Tibial artery (tissue), 4 donors: ENCODE data around the gene CDH20.

Experiments
- DNase-seq, 2 donors: peaks; one replicate each; pipeline ENCODE4 v3.0.0-alpha.2; 2019
- H3K27ac ChIP-seq, 2 donors: fragments of 200-600 bp; sonication (generic) in 1 of 2; 1 replicate in 1 of 2; 2 replicates in 1 of 2; pipeline ENCODE4 v1.5.1; 2018 to 2019; ENCODE audit warnings: mild to moderate bottlenecking in 1 of 2
- H3K27me3 ChIP-seq, 2 donors: fragments of 200-600 bp; sonication (generic) in 1 of 2; one replicate each; pipeline versions ENCODE4 v1.5.1 to v1.6.0; 2016 to 2019
- H3K36me3 ChIP-seq, 3 donors: fragments of 200-600 bp; sonication (generic) in 2 of 3; one replicate each; pipeline ENCODE4 v1.5.1; 2016 to 2019; ENCODE audit warnings: mild to moderate bottlenecking in 2 of 3
- H3K4me1 ChIP-seq, 4 donors: fragments of 200-600 bp; sonication (generic) in 2 of 4; 1 replicate in 3 of 4; 2 replicates in 1 of 4; pipeline ENCODE4 v1.5.1; 2016 to 2019
- H3K4me3 ChIP-seq, 2 donors: fragments of 200-600 bp; sonication (generic) in 1 of 2; 1 replicate in 1 of 2; 2 replicates in 1 of 2; pipeline ENCODE4 v1.5.1; 2018 to 2019; ENCODE audit warnings: mild to moderate bottlenecking in 2 of 2
- H3K9me3 ChIP-seq, 3 donors: fragments of 200-600 bp; sonication (generic) in 1 of 3; one replicate each; pipeline ENCODE4 v1.5.1; 2016 to 2019
- CTCF ChIP-seq, 2 experiments: fragments of 200-600 bp in 1 of 2; fragments of 450-650 bp in 1 of 2; IDR thresholded peaks; one replicate each; pipeline ENCODE4 v1.5.1; 2017 to 2019; ENCODE audit warnings: antibody characterized with exemption in 2 of 2, mild to moderate bottlenecking in 1 of 2, moderate library complexity in 1 of 2
- intact Hi-C: fragments of 100-400 bp; cut with DNase I; formaldehyde crosslinking; loops from one replicate; pipeline ENCODE4 v1.15.0; 2023; ENCODE audit warnings: low total_unique reads

Gene CDH20

GRCh38 chr18:61420218-61420885, 87.1 kb downstream of the CDH20 start:
- H3K4me1 ChIP-seq: no peaks in the 10 kb centered on the region
- intact Hi-C loops: no loop called here
- H3K27me3 ChIP-seq: no peaks in the 10 kb centered on the region
- H3K36me3 ChIP-seq: no peaks in the 10 kb centered on the region
- no peak for DNase-seq
- TF ChIP-seq CTCF (IDR thresholded peaks at IDR 0.05): no peak
- no peak overlapping the region for H3K4me3 ChIP-seq
- H3K27ac ChIP-seq: no peak overlapping the region
- no peaks in the 10 kb centered on the region for H3K9me3 ChIP-seq

- Histone ChIP-seq H3K4me3 (no peak overlapping the region), H3K27me3 (no peaks in the 10 kb centered on the region), H3K4me1 (no peaks in the 10 kb centered on the region), H3K9me3 (no peaks in the 10 kb centered on the region), H3K36me3 (no peaks in the 10 kb centered on the region), H3K27ac (no peak overlapping the region)
- intact Hi-C loops: no loop called here
- DNase-seq: no peak
- no peak for TF ChIP-seq CTCF (IDR thresholded peaks at IDR 0.05)
Observed at GRCh38 chr18:61426492-61427053, 93.3 kb downstream of the CDH20 start.

GRCh38 chr18:61428266-61428665, 95.0 kb downstream of the CDH20 start:
- Histone ChIP-seq H3K4me3 (no peak overlapping the region), H3K27me3 (no peaks in the 10 kb centered on the region), H3K9me3 (no peaks in the 10 kb centered on the region), H3K36me3 (no peaks in the 10 kb centered on the region), H3K4me1 (no peaks in the 10 kb centered on the region), H3K27ac (no peak overlapping the region)
- DNase-seq: no peak
- intact Hi-C loops: no loop called here
- TF ChIP-seq CTCF (IDR thresholded peaks at IDR 0.05): no peak

- intact Hi-C loops: no loop called here
- H3K4me1 ChIP-seq: no peaks in the 10 kb centered on the region
- no peak for DNase-seq
- no peak overlapping the region for H3K4me3 ChIP-seq
- no peak for TF ChIP-seq CTCF (IDR thresholded peaks at IDR 0.05)
- H3K9me3 ChIP-seq: no peaks in the 10 kb centered on the region
- H3K27ac ChIP-seq: no peak overlapping the region
- no peaks in the 10 kb centered on the region for H3K36me3 ChIP-seq
- H3K27me3 ChIP-seq: no peaks in the 10 kb centered on the region
Observed at GRCh38 chr18:61432590-61432989, 99.4 kb downstream of the CDH20 start.

GRCh38 chr18:61435064-61435652, 101.9 kb downstream of the CDH20 start:
- H3K27me3 ChIP-seq: no peaks in the 10 kb centered on the region
- intact Hi-C loops: no loop called here
- no peaks in the 10 kb centered on the region for H3K9me3 ChIP-seq
- H3K4me1 ChIP-seq: no peaks in the 10 kb centered on the region
- H3K4me3 ChIP-seq: no peak overlapping the region
- no peak for DNase-seq
- no peak for TF ChIP-seq CTCF (IDR thresholded peaks at IDR 0.05)
- H3K27ac ChIP-seq: no peak overlapping the region
- H3K36me3 ChIP-seq: no peaks in the 10 kb centered on the region
